Stimulated activated CD4-positive, alpha-beta T cell treated with anti-CD3 and anti-CD28 coated beads, Interleukin-4, amount 100 ng/mL, for 48 hours (primary cell): Measurements from ENCODE around the gene STAC3.

Experiments
- DNase-seq, 2 donors: peaks; one replicate each; pipeline ENCODE4 v3.0.0-alpha.2; 2020; ENCODE audit warnings: low read depth in 2 of 2

STAC3 gene

GRCh38 chr12:57254506-57255280 lies 3.7 kb upstream of the STAC3 start:
- DNase-seq = no peak

DNA sequence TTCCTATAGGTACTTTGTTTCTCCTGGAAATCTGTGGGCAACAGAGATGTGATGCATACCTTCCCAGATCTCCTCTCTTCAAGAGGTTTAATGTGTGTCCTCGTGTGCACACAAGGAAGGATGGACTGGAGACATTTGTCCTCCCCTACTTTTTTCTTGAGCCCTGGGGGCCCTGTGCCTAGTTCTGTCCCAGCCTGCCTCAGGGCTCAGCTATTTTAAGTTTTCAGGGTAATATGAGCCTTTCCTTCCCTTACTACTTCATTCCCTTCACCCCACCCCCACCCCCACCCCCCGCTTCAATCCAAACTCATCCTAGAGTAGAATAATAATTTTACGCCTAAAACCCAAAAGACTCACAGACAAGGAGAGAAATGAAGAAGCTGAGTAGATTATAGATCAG lies 446 bp downstream of the STAC3 start:
- no peak for DNase-seq

- no peak for DNase-seq
Measured at GRCh38 chr12:57248934-57249742, 1.8 kb downstream of the STAC3 start.

DNA sequence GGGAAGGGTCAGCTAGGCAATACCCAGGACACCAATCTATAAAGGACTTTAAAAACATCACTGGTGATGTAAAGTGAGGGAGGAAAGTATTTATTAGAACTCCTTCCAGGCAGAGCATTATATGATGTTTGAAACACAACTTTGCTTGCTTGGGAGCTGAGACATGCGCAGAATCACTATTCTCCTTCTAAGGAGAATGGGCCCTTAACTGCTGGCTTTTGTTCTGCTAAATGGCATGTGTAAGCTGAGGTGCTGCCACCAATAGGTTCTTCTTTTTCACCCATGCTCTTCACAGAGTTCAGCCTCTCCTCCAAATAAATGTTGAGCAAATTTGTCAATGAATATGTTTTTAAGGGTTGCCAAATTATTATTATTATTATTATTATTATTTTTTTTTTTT lies 3.9 kb downstream of the STAC3 start:
- no peak for DNase-seq

DNA sequence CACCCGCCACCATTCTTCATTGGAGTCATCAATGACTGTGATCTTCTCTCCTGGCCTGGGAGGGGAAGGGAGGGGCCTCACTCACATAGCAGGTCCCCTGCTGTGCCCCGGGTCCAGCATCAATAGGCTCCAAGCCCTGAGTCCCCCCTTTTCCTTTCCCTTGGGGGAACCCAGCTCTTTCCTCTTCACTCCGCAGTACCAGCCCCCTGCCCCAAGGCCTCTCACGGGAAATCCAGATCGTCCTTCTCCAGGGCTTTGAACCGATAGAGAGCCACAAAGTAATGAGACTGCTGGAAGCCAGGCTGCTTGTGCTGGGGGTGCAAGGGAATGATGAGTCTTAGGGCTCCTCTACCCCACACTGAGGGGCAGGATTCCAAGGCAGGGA lies 6.7 kb downstream of the STAC3 start:
- no peak for DNase-seq

DNA sequence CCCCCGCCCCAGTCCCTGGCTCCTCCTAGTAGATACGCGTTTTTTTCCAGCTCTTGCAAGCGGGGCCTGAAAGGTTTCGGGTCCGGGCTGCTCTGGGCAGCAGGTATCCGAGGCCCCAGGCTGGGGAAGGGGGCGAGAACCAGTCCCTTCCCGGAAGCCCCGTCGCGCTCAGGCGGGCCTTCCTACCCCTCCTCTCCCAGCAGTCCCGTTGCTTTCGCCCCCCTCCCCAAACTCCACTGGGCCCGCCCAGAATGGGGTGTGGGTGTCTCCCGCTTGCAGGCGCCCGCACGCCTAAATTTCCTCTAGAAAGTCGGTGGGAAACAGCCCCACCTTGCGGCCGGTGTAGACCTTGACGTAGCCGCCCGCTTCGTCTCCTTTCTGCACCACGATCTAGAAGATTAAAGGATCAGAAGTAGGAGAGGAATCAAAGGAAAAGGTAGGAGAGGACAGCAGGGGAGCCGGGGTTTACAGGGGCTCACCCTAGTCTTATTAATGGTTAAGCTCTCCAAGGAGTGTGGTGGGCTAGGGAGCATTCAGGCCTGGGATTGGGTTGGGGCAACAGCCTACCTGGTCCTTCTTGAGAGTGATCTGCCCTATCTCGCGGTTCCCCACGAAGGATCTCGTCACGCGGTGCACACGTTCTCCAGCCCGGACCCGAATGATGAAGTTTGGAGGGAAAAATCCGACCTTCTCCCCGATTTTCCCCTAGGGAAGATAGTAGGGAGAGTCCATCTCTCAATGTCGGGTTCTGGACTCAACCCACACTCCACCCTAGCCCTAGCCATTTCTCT lies 7.3 kb downstream of the STAC3 start:
- DNase-seq = peak; percentile 73 to 87

GRCh38 chr12:57242691-57243454 lies 8.1 kb downstream of the STAC3 start:
- DNase-seq = peak; percentile 67 to 74

- DNase-seq = no peak
Measured at GRCh38 chr12:57242329-57242690, 8.7 kb downstream of the STAC3 start.

GRCh38 chr12:57241402-57242310 lies 9.3 kb downstream of the STAC3 start:
- DNase-seq = no peak

DNA sequence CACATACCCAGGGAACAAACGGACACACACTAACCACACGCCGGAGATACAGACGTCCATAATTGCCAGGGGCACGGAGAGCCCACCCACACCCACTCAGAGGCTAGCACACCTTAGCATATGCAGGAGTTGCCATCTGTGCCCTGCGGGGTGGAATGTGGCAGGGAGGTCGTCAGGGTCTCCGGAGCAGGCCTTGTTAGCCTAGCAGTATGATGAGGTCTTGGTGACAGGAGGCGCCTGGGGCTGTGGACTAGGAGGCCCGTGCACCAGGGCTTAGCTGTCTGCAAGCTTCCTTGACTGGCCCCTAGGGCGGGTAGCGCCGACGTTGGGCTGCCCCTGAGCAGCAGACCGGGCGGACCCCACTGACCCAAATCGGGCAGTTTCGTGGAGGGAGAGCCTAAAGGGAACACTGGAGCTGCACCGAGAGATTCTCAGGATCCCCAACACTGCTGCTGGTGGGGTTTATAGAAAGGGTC lies 10.0 kb downstream of the STAC3 start:
- DNase-seq = no peak

GRCh38 chr12:57240066-57240921 lies 10.7 kb downstream of the STAC3 start:
- peak; percentile 66 to 67 for DNase-seq

GRCh38 chr12:57239587-57240065 lies 11.4 kb downstream of the STAC3 start:
- no peak for DNase-seq

GRCh38 chr12:57238854-57239554 lies 12.0 kb downstream of the STAC3 start:
- DNase-seq = peak; percentile 85 to 88

GRCh38 chr12:57237932-57238853 lies 12.8 kb downstream of the STAC3 start:
- no peak for DNase-seq

DNA sequence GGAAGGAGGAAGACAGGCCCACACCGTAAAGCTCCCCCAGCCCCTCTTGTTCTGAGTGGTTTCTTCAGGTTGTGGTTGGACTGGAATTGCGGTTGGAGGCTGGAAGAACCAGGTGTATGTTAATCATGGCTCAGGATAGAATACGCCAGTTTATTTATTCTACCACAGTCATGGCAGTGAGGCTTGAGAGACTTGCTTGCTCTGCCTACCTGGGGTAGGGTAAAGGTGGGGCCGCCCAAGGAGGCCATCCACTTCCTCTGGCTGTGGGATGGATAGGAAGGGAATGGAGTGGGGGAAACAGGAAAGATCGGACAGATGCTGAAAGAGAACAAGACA lies 13.4 kb downstream of the STAC3 start:
- DNase-seq = no peak

GRCh38 chr12:57236925-57237595 lies 13.9 kb downstream of the STAC3 start:
- DNase-seq = no peak
